Stimulated activated CD8-positive, alpha-beta memory T cell treated with anti-CD3 and anti-CD28 coated beads, Interleukin-15, amount 100 ng/mL, for 48 hours (primary cell): Measurements from ENCODE around the gene RPS15A.
"Not testable (repeated sequence)": the region's sequence is repeated elsewhere in the genome, so short reads cannot be mapped to it uniquely, and the experiment has no call there.

Experiments used
- DNase-seq, 2 donors: peaks; one replicate each; pipeline ENCODE4 v3.0.0-alpha.2; 2020; ENCODE audit warnings: low read depth in 2 of 2

Gene RPS15A

DNA sequence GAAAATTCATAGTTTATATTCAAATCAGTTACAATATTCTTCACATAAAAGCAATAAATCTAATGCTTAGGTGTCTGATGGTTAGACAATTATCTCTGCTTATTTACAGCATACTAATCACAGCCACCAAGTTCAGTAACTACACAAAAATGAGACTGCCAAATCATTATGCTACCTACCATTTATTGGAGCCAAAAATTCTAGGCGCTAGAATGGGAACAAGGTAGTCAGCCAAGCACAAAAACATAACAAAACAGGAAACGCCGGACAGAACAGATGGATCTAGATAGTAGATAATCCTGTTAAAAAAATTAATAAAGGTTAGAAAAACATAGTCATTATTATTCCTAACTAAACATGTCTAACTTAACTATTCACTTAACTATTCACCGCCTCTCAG, 7.6 kb upstream of the RPS15A start:
- no peak for DNase-seq

DNA sequence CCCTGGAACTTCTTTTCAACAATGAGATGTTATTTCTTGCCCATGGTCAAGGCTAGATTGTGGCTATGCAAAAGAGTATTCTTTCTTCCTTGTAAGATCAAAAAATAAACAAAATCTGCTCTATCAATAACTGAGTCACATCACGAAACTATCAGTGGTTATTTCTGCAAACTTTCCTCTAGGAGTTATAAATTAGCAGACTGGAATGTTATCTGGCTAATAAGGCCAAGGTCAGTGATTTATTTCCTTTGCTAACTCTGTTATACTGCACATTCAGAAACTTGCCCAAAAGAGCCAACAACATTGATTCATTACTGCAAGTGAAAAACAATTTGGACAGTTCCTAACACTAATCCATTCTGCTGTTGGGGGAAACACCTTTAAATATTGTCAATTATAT, 6.2 kb upstream of the RPS15A start:
- DNase-seq: no peak

DNA sequence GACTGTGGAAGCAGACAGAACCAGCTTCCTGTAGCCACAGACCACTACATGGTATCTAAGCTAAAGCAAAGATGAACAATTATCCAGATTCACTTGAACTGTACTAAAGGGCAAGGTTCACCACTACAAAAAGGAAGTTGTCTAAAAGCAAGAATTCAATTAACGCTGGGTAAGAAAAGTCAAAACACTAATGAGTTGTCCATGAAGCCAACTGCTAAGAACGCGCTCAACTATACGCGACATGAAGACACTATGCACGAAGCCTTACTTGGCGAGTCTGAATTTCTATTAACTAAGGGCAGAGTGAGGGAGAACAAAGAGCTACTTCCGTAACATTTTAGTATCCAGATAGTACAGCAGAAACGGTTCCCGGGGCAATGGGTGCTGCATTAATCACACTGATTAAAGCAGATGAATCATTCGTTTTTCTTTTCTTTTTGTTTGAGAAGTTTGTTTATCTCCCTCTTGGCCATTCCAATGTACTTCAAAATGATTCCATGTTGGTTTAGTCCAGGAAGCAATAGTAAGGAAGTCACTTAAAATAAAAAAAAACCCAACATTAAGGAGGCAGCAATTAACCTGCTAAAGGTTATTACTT, 2.8 kb upstream of the RPS15A start:
- DNase-seq: no peak

DNA sequence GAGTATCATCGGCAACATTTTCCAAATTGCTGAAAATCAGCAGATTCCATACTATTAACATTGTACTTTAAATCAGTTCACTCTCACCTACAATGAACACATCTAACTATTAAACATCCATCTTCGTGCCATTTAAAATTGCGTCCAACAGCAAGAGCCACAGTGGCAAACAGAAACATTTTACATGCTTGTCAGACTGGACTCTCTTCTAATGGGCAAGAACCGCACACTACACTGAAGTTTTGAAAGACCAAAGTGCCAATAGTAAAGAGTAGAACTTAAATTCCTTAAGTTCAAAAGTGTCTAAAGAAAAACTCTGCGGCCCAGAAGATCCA, 652 bp downstream of the RPS15A start:
- no peak for DNase-seq

DNA sequence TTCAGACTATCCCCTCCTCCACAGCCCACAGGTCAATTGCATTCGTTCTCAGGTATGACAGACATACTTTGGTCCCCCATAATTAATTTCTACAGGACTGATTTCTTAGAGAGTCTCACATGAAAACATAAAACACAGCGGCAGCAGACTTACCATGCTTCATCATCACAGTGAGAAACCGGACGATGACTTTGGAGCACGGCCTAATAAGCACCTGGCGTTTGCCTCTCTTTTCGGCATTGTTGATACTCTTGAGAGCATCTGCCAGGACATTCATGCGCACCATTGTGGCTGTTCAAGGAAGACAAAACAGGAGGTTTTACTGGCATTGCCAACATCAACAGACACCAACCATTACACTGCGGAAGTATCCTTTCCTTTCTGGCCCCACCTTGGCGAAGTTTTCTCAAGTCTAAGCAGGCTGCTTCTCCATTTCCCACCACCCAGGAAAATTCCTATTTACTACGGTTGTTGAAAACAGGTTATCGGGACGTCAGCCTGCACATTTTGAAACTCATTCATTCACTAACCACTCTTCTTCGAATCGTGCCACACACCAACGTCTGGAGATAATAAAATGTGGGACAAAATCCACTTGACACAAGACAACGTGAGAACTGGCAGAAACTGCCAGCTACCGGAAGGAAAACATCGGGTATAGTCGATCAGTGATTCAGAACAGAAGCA, 1.2 kb downstream of the RPS15A start:
- no peak for DNase-seq

DNA sequence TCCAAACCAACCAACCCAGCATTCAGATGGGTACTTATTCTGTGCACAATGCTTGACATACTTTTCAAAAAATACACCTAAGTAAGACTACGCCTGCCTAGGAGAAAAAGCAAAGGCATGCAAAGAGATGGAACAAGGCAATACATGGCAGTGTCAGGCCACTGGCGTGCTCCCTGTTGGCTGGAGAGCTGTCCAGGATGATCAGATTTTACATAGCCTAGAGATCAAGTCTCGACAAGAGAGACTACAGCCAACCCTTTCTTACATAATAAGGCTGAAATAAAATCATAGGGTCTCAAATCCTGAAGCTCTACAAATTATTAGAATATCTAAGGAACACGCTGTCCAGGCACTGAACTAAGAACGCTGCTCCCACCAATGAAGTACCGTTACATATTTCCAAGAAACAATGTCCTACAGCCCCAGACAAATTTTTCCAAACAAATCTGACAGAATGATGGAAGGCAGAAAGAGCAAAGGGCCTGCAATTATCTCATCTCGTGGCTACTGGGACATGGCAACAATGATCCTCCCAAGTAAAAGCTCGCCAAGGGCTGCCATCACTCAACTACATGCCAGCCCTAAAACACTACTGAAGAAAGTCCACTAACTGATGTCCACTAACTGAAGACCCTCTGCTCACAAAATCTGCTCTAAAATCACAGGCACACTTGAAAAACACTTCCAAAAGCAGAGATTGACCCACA, 5.1 kb downstream of the RPS15A start:
- DNase-seq: no peak

DNA sequence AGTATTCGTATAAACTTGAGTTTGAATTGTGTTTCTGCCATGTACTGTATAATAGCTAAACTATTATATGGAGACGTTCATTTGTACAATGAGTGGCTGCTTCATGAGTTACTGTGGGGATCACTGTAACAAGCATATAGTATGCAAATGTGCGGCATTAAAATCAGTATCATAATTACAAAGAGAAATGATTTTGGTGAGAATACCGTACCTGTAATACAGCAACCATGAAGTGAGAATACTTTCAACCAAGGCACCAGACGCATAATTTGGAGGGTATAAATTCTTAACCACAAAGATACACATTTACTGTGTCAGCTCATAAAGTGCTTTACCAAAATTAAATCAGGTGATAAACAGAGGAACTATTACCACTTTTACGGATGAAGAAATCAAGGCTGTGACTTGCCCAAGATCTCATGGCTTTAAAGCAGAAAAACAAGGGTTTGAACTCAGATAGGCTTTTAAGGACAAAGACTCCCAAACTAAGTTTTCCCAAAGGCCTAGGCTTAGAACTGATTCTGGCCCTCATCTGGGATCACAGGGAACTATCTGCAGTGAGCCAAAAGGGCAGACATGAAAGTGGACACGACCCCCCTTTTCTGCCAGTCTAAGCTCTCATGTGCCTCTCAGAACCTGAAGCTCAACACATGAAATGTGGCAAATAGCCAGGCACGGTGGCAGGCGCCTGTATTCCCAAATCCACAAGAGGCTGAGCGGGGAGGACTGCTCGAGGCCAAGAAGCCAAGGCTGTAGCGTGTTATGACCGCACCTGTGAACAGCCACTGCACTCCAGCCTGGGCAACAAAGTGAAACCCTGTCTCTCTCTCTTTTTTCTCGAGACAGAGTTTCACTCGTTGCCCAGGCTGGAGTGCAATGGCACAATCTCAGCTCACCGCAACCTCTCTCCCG, 6.4 kb downstream of the RPS15A start:
- no peak for DNase-seq

DNA sequence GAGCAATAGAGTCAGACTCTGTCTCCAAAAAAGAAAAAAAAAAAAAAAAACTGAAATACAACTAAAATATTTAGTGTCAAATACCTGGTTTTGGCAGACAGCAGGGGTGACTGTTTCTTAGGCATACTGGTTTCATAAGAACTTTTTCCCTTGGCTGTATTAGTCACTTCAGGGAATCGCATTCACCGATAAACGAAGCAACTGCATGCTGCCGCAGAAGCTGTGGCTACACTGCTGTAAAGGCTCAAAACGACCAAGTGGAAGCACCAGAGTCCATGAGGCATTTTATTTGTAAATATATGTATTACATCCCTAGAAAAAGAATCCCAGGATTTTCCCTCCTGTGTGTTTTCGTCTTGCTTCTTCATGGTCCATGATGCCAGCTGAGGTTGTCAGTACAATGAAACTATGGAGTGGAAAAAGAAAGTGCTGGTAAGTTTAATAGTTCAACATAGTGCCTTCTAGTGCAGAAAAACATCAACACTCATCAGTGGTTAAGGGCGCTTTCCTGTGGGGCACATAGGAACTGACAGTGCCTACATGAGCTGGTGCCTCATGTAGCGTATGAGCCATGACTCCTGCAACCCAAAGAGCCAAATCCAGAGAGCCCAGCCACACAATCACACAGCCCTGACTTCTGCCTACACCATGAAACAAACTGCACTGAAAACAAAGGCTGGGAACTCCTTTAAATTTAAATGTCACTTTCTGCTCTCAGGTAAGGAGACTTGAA, 7.3 kb downstream of the RPS15A start:
- DNase-seq: no peak

DNA sequence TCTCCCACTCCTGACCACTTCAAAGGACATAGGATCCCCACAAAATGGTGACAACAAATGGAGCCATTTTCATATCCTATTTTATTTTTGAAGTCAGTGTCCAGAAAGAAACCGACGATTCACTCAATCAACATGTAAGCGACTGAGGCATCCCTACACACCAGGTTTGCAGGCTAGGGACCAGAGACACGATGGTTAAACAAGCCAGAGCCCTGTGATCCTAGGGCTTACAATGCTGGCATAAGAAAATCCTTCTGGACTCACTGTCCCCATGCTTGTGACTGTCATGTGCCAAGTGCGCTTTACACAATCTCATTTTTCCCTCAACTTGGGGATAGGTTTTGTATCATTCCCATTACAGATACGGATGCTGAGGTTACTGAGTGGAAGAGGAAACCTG, 8.9 kb downstream of the RPS15A start:
- not testable (repeated sequence) for DNase-seq

DNA sequence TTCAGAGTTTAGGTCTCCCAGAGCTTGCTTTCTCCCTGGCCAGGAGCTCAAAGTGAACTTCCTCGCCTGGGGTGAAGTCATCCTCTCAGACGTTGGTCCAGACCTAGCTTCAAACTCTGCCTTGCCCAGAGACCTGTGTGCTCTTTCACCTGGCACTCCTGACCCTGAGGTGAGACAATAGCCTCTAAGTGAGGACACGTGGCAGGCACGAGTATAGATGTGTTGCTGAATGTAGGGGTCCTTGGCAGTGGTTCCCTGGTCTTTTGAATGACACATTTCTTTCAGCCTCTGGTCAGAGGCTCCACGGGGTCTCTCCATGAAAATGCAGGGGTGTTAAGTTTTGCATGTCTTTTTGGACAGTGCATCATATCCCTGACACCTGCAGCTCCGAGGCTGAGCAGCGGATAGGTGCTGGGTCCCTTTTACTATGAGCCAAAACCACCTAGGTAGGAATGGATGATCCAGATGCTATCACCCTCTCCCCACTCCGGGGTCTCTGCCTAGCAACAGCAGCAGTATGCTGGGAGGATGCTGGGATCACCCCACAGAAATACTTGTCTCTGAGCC, 9.6 kb downstream of the RPS15A start:
- not testable (repeated sequence) for DNase-seq

DNA sequence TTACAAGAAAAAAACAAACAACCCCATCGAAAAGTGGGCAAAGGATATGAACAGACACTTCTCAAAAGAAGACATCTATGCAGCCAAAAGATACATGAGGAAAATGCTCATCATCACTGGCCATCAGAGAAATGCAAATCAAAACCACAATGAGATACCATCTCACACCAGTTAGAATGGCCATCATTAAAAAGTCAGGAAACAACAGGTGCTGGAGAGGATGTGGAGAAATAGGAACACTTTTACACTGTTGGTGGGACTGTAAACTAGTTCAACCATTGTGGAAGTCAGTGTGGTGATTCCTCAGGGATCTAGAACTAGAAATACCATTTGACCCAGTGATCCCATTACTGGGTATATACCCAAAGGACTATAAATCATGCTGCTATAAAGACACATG, 12.5 kb downstream of the RPS15A start:
- DNase-seq: not testable (repeated sequence)

DNA sequence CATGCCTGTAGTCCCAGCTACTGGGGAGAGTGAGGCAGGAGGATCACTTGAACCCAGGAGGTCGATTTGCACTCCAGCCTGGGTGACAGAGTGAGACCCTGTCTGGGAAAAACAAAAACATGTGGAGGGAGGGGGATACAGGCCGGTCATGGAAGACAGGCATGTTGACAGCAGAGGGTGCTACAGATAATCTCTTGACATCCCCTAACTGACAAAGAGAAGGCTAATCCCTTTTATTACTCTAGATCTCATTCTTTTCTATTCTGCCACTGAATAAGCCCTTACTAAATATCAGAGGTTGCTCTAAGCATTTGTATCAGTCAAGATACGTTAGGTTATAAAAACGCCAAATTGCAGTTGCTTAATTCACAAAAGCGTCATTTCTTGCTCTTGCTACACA, 13.8 kb downstream of the RPS15A start:
- not testable (repeated sequence) for DNase-seq

DNA sequence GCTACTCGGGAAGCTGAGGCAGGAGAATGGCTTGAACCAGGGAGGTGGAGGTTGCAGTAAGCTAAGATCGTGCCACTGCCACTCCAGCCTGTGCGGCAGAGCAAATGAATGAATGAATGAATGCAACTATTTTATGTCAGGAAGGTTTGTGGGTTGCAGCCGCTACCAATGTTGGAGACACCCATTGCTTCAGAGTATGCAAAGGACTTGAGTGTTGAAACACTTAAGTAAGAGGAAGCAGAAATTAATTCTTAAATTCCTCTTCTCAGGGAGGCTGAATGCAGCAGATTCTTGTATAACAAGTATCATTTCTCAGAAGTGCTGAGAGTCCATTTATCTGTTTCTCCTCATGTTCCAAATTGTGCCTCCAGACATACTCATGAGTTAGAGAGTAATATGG, 15.5 kb downstream of the RPS15A start:
- not testable (repeated sequence) for DNase-seq

DNA sequence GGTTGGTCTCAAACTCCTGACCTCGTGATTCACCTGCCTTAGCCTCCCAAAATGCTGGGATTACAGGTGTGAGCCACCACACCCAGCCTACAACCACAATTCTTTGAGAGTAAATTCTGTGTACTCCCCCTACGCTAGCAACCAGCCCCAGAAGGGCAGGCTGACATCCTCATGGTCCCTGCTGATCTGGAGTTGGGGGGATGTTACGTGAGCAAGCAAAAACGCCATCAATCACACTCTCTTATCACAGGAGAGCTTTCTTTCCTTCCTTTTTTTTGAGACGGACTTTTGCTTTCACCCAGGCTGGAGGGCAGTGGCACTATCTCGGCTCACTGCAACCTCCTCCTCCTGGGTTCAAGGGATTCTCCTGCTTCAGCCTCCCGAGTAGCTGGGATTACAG, 18.0 kb downstream of the RPS15A start:
- DNase-seq: not testable (repeated sequence)

DNA sequence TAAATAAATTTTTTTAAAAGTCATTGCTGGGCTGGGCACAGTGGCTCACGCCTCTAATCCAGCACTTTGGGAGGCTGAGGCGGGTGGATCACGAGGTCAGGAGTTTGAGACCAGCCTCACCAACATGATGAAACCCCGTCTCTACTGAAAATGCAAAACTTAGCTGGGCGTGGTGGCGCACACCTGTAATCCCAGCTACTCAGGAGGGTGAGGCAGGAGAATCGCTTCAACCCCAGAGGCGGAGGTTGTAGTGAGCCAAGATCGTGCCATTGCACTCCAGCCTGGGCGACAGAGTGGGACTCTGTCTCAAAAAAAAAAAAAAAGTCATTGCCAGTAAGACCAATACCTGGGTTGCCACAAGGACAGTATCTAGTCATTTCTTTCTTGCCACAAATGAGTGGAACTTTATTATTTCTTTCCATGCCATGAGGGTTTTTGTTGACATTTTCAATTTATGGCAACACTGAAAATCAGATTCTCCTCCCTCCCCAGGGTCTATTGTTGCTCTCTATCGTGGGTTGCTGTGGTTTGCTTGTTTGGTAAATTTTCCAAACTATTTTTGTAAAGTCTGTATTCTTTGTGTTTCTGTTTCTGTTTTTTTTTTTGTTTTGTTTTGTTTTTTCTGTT, 19.7 kb downstream of the RPS15A start:
- DNase-seq: not testable (repeated sequence)

DNA sequence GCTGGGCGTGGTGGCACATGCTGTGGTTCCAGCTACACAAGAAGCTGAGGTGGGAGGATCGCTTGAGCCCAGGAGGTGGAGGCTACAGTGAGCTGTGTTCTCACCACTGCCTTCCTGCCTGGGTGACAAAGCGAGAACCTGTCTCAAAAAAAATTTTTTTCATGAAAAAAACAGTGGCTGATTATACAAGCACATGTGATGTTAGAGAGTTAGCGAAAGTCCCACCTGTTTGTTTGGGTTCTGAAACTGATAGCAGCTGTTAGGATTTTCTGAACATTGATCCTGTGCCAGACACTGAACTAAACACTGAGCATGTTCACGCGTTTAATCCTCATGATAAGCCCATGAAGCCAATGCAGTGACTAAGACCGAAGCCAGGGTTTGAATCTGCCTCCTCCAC, 22.9 kb downstream of the RPS15A start:
- not testable (repeated sequence) for DNase-seq

DNA sequence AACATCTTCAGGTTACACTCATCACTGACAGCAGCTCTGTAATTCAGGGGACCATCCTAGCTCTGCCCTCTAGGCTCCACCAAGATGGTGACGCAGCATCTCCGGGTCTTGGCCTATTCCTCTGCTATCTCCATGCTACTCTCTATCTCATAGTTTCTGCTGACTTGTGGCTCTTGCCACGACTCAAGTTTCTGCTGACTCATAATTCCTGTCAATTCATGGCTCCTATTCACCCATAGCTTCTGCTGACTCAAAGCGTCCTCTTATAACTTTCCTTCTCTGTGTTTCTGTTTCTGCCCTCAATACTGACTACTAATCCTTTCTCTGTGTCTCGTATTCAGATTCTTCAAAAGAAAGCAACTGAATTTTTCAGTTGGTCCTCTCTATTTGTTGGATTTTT, 27.4 kb downstream of the RPS15A start:
- not testable (repeated sequence) for DNase-seq

DNA sequence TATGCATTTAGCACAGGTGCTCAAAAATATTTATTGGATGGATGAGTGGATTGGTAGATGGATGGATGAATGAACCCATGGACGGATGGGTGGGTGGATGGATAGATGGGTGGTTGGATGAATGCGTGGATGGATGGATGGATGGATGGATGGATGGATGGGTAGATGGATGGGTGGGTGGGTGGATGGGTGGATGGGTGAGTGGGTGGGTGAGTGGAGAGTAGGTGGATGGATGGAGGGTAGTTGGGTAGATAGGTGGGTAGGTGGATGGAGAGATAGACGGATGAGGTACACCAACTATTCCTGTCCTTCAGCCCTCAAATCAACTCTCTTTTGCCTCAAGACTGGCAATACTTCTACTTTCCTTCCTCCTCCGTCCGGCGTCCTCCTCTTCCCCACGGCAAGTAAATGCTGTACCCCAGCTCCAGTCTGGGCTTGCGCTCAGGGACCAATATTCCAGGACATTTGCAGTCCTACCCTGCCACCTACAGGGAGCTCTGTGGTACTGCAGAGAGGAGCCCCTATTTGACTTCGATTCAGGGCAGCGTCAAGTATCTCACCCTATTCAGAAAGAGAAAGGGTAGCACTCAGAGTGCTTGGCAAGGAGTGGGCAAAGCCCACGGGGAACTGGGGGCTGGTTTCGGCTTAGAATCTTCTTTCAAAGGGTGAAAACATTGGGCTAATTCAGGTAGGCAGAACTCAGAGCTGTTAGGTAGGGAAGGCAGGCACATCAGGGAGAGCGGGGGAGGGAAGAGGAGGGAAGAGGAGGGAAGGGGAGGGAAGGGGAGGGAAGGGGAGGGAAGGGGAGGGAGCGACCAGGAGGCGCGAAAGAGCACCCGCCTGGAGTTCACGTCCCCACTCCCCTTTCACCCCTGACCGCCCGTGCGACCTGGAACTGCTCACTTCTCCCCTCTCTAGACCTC, 30.3 kb downstream of the RPS15A start:
- peak in 1 of 2 donors; percentile 42 for DNase-seq

DNA sequence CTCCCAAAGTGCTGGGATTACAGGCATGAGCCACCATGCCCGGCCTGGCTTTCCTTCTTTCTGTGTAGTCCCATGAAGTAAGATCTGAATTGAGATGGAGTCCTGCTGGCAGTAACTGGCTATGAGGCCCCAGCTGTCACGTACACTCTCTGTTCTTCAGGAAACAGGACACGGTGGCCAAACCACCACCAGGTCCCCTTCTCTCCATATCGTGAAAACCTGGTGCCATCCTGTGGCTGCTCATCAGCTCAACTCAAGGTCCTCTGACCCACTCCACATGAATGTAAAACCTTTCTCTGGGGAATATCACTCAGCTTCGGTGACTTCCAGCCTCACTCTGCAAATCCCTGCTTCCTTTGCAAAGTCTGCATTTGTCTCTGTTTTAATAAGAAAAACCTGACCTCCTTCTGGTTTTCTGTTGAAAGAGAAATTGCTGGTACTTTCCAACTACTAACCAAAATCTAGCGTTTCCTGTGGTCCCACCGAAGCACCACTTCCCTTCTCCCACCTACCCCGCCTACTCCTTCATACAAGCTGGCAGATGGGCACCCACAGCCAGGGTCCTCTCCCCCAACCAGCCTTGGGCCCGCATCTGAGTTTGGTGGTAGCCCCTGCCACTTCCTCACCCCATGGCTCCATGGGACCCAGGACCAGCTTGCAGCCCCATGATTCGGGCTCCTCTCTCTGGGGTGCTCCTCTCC, 32.0 kb downstream of the RPS15A start:
- DNase-seq: not testable (repeated sequence)
